HepG2 (cell line): ENCODE results near the gene ADCY9. TPM values are rescaled to one million over a fixed set of nuclear protein-coding genes. Genes with fewer than 3 reads are reported as not detected.

Source experiments
- BORCS8-MEF2B ChIP-seq: sonication (generic); formaldehyde crosslinking; IDR thresholded peaks from 2 replicates; pipeline ENCODE4 v1.8.0; 2022; ENCODE audit warnings: mild to moderate bottlenecking, missing genetic modification reagents
- DNMT1 ChIP-seq: sonication (generic); formaldehyde crosslinking; IDR thresholded peaks from 2 replicates; pipeline ENCODE4 v1.5.1; 2020; ENCODE audit warnings: mild to moderate bottlenecking, missing genetic modification reagents
- GATA4 ChIP-seq: sonication (generic); IDR thresholded peaks from 2 replicates; pipeline ENCODE4 v1.6.1; 2016; ENCODE audit warnings: antibody characterized with exemption, low read depth, borderline replicate concordance
- GFI1 ChIP-seq: sonication (generic); formaldehyde crosslinking; IDR thresholded peaks from 2 replicates; pipeline ENCODE4 v1.5.0; 2020; ENCODE audit warnings: missing genetic modification reagents, mild to moderate bottlenecking, borderline replicate concordance
- KAT2B ChIP-seq: fragments of 150-350 bp; IDR thresholded peaks from 2 replicates; pipeline ENCODE4 v1.6.1; 2014; ENCODE audit warnings: low read depth, low read length, borderline replicate concordance
- PRPF4 ChIP-seq: fragments of 200-400 bp; formaldehyde crosslinking; IDR thresholded peaks from 2 replicates; pipeline ENCODE4 v1.6.1; 2016; ENCODE audit warnings: low read length, low read depth; ENCODE audit not compliant: poor library complexity, severe bottlenecking
- RXRA ChIP-seq: sonication (generic); formaldehyde crosslinking; IDR thresholded peaks from 2 replicates; pipeline ENCODE4 v1.5.1; 2020; ENCODE audit warnings: missing genetic modification reagents
- TBX2 ChIP-seq: sonication (generic); formaldehyde crosslinking; IDR thresholded peaks from 2 replicates; pipeline ENCODE4 v1.5.0; 2020; ENCODE audit warnings: missing genetic modification reagents, mild to moderate bottlenecking, borderline replicate concordance
- U2AF1 ChIP-seq: fragments of 200-400 bp; formaldehyde crosslinking; optimal IDR thresholded peaks from 2 replicates; pipeline ENCODE3; 2017; ENCODE audit warnings: mild to moderate bottlenecking, low read depth, low read length
- ZBTB3 ChIP-seq: sonication (generic); formaldehyde crosslinking; IDR thresholded peaks from 2 replicates; pipeline ENCODE4 v1.4.0; 2020; ENCODE audit warnings: low read depth, mild to moderate bottlenecking, moderate library complexity, missing genetic modification reagents, borderline replicate concordance
- ZFX ChIP-seq: sonication (generic); formaldehyde crosslinking; IDR thresholded peaks from 2 replicates; pipeline ENCODE4 v1.4.0; 2020; ENCODE audit warnings: mild to moderate bottlenecking, low read depth, missing genetic modification reagents, moderate library complexity
- ZNF382 ChIP-seq: sonication (generic); formaldehyde crosslinking; IDR thresholded peaks from 2 replicates; pipeline ENCODE4 v1.5.0; 2020; ENCODE audit warnings: missing genetic modification reagents, mild to moderate bottlenecking, borderline replicate concordance
- ZNF605 ChIP-seq: sonication (generic); formaldehyde crosslinking; IDR thresholded peaks from 2 replicates; pipeline ENCODE4 v1.8.0; 2022; ENCODE audit warnings: mild to moderate bottlenecking, missing genetic modification reagents
- ZNF7 ChIP-seq: IDR thresholded peaks from 2 replicates; pipeline ENCODE4 v1.6.1; 2016; ENCODE audit warnings: missing biosample characterization, missing genetic modification reagents
- ZNF879 ChIP-seq: sonication (generic); formaldehyde crosslinking; IDR thresholded peaks from 2 replicates; pipeline ENCODE4 v1.8.1; 2023; ENCODE audit warnings: missing genetic modification reagents
- ZSCAN21 ChIP-seq: sonication (generic); formaldehyde crosslinking; IDR thresholded peaks from 2 replicates; pipeline ENCODE4 v1.8.0; 2022; ENCODE audit warnings: mild to moderate bottlenecking, missing genetic modification reagents, moderate library complexity, borderline replicate concordance
- ZSCAN30 ChIP-seq: sonication (generic); formaldehyde crosslinking; IDR thresholded peaks from 2 replicates; pipeline ENCODE4 v1.5.0; 2020; ENCODE audit warnings: mild to moderate bottlenecking, missing genetic modification reagents
- polyA plus RNA-seq, 8 experiments: library from polyadenylated mRNA; depleted of rRNA in 3 of 8; stranded (reverse) in 7 of 8; unstranded in 1 of 8; fragments of >200 nt; fragmentation: Illumina TruSeq in 4 of 8; extraction: Trizol in 4 of 8; gene quantifications; 2 replicates each; pipeline versions ENCODE4 v1.2.1 to v1.2.3, GENCODE V29; 2011 to 2016; ENCODE audit warnings: low read depth in 4 of 8, missing spikeins in 1 of 8, mixed read lengths in 1 of 8; ENCODE audit not compliant: insufficient read depth in 1 of 8
- total RNA-seq, 5 experiments: library from RNA; depleted of rRNA; stranded (reverse); fragments of >200 nt; fragmentation: Illumina TruSeq; extraction: Trizol; gene quantifications; 2 replicates each; pipeline ENCODE4 v1.2.3, GENCODE V29; 2016; ENCODE audit warnings: low read depth in 1 of 5
- TF ChIP-seq, protein P1 (sequence below): sonication (generic); formaldehyde crosslinking; IDR thresholded peaks from 2 replicates; pipeline ENCODE4 v1.4.0; 2020; ENCODE audit warnings: mild to moderate bottlenecking, missing genetic modification reagents
- TF ChIP-seq, protein P2 (sequence below): sonication (generic); formaldehyde crosslinking; IDR thresholded peaks from 2 replicates; pipeline ENCODE4 v1.4.0; 2020; ENCODE audit warnings: missing genetic modification reagents
- TF ChIP-seq, protein P3 (sequence below): sonication (generic); formaldehyde crosslinking; IDR thresholded peaks from 2 replicates; pipeline ENCODE4 v1.5.1; 2020; ENCODE audit warnings: mild to moderate bottlenecking, missing genetic modification reagents, moderate library complexity
- TF ChIP-seq, protein P4 (sequence below): sonication (generic); formaldehyde crosslinking; IDR thresholded peaks from 2 replicates; pipeline ENCODE4 v1.4.0; 2020; ENCODE audit warnings: mild to moderate bottlenecking, low read depth, missing genetic modification reagents

ADCY9 gene
- total and polyA plus RNA-seq, 2 of the 13 experiments (the other 11 are each of a cell fraction or from before 2014, with no cell fraction given): 11.2 to 13.9 TPM

DNA sequence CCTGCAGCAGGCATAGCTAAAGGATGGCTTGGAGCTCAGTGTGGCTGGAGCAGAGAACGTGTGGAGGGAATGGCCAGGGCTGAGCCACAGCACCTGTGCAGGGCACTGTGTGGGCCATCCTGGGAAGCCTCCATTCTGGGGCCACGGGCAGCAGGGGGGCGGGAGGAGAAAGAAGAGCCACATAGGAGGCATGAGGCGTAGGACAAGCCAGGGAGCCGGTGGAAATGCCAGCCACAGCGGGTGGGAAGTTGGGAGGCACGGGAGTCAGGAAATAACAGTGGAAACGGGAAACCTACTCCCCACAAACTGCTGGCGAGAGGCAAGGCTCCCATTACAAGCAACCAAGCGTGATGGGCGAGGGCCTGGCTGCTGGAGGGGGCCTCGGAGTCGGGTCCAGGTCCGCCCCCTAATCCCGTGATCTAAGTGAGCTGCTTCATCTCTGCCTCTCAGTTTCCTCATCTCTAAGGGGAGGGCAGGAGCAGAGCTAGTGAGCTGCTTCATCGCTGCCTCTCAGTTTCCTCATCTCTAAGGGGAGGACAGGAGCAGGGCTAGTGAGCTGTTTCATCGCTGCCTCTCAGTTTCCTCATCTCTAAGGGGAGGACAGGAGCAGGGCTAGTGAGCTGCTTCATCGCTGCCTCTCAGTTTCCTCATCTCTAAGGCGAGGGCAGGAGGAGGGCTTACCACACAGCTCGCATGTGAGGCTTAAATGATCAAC lies 104.9 kb downstream of the ADCY9 start (continued):
- TF ChIP-seq ZNF382 (no peak), RXRA (CRISPR knock-in tag) (0 out of 2 replicates have a peak, but pooled peaks have one; percentile 24), GATA4 (no peak), PRPF4 (peak; percentile 44), BORCS8-MEF2B (CRISPR knock-in tag) (0 out of 2 replicates have a peak, but pooled peaks have one; percentile 17), DNMT1 (CRISPR knock-in tag) (peak; percentile 13; the same call in 1 of the 2 replicates), ZSCAN30 (no peak), ZNF605 (CRISPR knock-in tag) (peak; percentile 35; the same call in 1 of the 2 replicates), ZNF879 (CRISPR knock-in tag) (0 out of 2 replicates have a peak, but pooled peaks have one; percentile 15), U2AF1 (no peak), ZBTB3 (CRISPR knock-in tag) (no peak), GFI1 (no peak), KAT2B (no peak), ZFX (CRISPR knock-in tag) (no peak), ZNF7 (CRISPR knock-in tag) (no peak), TBX2 (CRISPR knock-in tag) (peak; percentile 37; the same call in 1 of the 2 replicates), ZSCAN21 (CRISPR knock-in tag) (peak; percentile 48; the same call in 1 of the 2 replicates)
- TF ChIP-seq, protein P1, sequence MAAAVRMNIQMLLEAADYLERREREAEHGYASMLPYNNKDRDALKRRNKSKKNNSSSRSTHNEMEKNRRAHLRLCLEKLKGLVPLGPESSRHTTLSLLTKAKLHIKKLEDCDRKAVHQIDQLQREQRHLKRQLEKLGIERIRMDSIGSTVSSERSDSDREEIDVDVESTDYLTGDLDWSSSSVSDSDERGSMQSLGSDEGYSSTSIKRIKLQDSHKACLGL (CRISPR knock-in tag): no peak
- TF ChIP-seq, protein P2, sequence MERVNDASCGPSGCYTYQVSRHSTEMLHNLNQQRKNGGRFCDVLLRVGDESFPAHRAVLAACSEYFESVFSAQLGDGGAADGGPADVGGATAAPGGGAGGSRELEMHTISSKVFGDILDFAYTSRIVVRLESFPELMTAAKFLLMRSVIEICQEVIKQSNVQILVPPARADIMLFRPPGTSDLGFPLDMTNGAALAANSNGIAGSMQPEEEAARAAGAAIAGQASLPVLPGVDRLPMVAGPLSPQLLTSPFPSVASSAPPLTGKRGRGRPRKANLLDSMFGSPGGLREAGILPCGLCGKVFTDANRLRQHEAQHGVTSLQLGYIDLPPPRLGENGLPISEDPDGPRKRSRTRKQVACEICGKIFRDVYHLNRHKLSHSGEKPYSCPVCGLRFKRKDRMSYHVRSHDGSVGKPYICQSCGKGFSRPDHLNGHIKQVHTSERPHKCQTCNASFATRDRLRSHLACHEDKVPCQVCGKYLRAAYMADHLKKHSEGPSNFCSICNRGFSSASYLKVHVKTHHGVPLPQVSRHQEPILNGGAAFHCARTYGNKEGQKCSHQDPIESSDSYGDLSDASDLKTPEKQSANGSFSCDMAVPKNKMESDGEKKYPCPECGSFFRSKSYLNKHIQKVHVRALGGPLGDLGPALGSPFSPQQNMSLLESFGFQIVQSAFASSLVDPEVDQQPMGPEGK (CRISPR knock-in tag): no peak
- TF ChIP-seq, protein P3, sequence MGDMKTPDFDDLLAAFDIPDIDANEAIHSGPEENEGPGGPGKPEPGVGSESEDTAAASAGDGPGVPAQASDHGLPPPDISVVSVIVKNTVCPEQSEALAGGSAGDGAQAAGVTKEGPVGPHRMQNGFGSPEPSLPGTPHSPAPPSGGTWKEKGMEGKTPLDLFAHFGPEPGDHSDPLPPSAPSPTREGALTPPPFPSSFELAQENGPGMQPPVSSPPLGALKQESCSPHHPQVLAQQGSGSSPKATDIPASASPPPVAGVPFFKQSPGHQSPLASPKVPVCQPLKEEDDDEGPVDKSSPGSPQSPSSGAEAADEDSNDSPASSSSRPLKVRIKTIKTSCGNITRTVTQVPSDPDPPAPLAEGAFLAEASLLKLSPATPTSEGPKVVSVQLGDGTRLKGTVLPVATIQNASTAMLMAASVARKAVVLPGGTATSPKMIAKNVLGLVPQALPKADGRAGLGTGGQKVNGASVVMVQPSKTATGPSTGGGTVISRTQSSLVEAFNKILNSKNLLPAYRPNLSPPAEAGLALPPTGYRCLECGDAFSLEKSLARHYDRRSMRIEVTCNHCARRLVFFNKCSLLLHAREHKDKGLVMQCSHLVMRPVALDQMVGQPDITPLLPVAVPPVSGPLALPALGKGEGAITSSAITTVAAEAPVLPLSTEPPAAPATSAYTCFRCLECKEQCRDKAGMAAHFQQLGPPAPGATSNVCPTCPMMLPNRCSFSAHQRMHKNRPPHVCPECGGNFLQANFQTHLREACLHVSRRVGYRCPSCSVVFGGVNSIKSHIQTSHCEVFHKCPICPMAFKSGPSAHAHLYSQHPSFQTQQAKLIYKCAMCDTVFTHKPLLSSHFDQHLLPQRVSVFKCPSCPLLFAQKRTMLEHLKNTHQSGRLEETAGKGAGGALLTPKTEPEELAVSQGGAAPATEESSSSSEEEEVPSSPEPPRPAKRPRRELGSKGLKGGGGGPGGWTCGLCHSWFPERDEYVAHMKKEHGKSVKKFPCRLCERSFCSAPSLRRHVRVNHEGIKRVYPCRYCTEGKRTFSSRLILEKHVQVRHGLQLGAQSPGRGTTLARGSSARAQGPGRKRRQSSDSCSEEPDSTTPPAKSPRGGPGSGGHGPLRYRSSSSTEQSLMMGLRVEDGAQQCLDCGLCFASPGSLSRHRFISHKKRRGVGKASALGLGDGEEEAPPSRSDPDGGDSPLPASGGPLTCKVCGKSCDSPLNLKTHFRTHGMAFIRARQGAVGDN (CRISPR knock-in tag): peak; percentile 60
- TF ChIP-seq, protein P4, sequence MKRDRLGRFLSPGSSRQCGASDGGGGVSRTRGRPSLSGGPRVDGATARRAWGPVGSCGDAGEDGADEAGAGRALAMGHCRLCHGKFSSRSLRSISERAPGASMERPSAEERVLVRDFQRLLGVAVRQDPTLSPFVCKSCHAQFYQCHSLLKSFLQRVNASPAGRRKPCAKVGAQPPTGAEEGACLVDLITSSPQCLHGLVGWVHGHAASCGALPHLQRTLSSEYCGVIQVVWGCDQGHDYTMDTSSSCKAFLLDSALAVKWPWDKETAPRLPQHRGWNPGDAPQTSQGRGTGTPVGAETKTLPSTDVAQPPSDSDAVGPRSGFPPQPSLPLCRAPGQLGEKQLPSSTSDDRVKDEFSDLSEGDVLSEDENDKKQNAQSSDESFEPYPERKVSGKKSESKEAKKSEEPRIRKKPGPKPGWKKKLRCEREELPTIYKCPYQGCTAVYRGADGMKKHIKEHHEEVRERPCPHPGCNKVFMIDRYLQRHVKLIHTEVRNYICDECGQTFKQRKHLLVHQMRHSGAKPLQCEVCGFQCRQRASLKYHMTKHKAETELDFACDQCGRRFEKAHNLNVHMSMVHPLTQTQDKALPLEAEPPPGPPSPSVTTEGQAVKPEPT (CRISPR knock-in tag): no peak
